GDM1 (cell line): Measurements from ENCODE around the gene ADGRF4.
"Not testable (repeated sequence)": the region's sequence is repeated elsewhere in the genome, so short reads cannot be mapped to it uniquely, and the experiment has no call there.

Experiments
- DNase-seq: peaks from one replicate; lab custom pipeline; 2025; lab: John Stamatoyannopoulos, UW

ADGRF4 gene

GRCh38 chr6:47734831-47735481 lies 36.6 kb downstream of the ADGRF4 start:
- DNase-seq: no peak

GRCh38 chr6:47736083-47736700 lies 37.8 kb downstream of the ADGRF4 start:
- DNase-seq: no peak

GRCh38 chr6:47737406-47737805 lies 39.0 kb downstream of the ADGRF4 start:
- DNase-seq: no peak

GRCh38 chr6:47740714-47741113 lies 42.3 kb downstream of the ADGRF4 start:
- no peak for DNase-seq

- no peak for DNase-seq
These were observed 43.4 kb downstream of the ADGRF4 start for GRCh38 chr6:47741807-47742206.

GRCh38 chr6:47743744-47744143 lies 45.4 kb downstream of the ADGRF4 start:
- no peak for DNase-seq

- not testable (repeated sequence) for DNase-seq
These were observed 46.9 kb downstream of the ADGRF4 start for GRCh38 chr6:47745269-47745668.

- DNase-seq: no peak
These were observed 51.4 kb downstream of the ADGRF4 start for GRCh38 chr6:47749757-47750156.

- DNase-seq: no peak
These were observed 54.4 kb downstream of the ADGRF4 start for GRCh38 chr6:47752801-47753200.

- DNase-seq: no peak
These were observed 61.0 kb downstream of the ADGRF4 start for GRCh38 chr6:47759364-47759763.

GRCh38 chr6:47762502-47762901 lies 64.1 kb downstream of the ADGRF4 start:
- DNase-seq: no peak

- DNase-seq: no peak
These were observed 68.1 kb downstream of the ADGRF4 start for GRCh38 chr6:47766445-47766844.

- DNase-seq: no peak
These were observed 68.7 kb downstream of the ADGRF4 start for GRCh38 chr6:47767102-47767501.

- no peak for DNase-seq
These were observed 71.6 kb downstream of the ADGRF4 start for GRCh38 chr6:47769982-47770381.
